GM19193 (cell line): ENCODE data around the gene ANKRD17.

Source experiments
- POLR2A ChIP-seq: IDR thresholded peaks from 4 replicates; pipeline ENCODE4 v1.6.1; 2011; ENCODE audit not compliant: insufficient read depth, insufficient read length; ENCODE audit errors: extremely low read depth

Gene ANKRD17

GRCh38 chr4:73170518-73171198, 87.9 kb downstream of the ANKRD17 start:
- no peak for TF ChIP-seq POLR2A

DNA sequence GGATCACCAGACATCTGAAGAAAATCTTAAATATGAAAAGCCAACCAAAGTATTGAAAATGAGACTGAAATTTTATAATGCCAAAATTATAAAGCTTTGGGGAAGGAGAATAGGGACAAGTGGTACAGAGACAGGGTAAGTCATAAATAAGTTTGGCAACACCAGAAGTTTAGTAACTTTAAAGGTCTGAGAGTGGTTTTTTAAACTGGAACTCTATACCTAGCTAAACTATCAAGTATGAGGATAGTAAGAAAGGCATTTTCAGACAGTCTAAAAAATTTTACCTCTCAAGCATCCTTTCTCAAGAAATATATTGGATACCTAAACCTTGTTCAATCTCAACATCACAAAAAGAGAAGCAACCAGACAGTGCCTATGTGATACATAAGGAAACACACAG, 92.4 kb downstream of the ANKRD17 start:
- TF ChIP-seq POLR2A = no peak

- TF ChIP-seq POLR2A = no peak
These were observed 96.9 kb downstream of the ANKRD17 start for GRCh38 chr4:73161527-73162185.

DNA sequence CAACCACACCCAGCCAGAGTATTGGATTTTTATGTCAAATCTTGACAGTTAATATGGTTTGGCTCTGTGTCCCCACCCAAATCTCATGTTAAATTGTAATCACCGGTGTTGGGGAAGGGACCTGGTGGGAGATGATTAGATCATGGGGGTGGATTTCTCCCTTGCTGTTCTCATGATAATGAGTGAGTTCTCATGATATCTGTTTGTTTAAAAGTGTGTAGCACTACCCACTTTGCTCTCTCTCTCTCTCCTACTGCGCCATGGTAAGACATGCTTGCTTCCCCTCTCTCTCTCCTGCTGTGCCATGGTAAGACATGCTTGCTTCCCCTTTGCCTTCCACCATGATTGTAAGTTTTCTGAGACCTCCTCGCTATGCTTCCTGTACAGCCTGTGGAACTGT, 102.2 kb downstream of the ANKRD17 start:
- no peak for TF ChIP-seq POLR2A

- no peak for TF ChIP-seq POLR2A
These were observed 105.7 kb downstream of the ANKRD17 start for GRCh38 chr4:73152893-73153292.

- no peak for TF ChIP-seq POLR2A
These were observed 115.5 kb downstream of the ANKRD17 start for GRCh38 chr4:73142995-73143547.

GRCh38 chr4:73139991-73140390, 118.6 kb downstream of the ANKRD17 start:
- no peak for TF ChIP-seq POLR2A

DNA sequence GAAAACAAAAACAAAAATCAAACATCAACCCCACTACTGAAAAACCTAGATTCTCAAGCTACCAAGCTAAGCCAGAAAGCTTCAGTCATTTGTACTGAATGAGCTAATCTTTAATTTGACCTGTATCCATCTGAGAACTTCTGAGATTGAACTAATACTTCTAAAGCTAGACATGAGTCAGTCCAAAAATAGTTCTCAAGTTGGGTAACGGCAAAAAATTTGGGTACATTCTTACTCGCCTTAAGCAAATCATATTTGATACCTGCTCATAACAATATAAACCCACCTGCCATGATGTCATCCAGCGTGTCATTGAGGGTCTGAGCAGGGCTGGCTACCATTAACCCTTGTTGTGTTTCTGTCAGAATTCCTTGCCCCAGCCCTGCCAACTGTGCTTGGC, 119.4 kb downstream of the ANKRD17 start:
- no peak for TF ChIP-seq POLR2A

GRCh38 chr4:73137121-73137520, 121.5 kb downstream of the ANKRD17 start:
- no peak for TF ChIP-seq POLR2A

- no peak for TF ChIP-seq POLR2A
These were observed 124.8 kb downstream of the ANKRD17 start for GRCh38 chr4:73133784-73134183.

- no peak for TF ChIP-seq POLR2A
These were observed 127.3 kb downstream of the ANKRD17 start for GRCh38 chr4:73131281-73131680.

DNA sequence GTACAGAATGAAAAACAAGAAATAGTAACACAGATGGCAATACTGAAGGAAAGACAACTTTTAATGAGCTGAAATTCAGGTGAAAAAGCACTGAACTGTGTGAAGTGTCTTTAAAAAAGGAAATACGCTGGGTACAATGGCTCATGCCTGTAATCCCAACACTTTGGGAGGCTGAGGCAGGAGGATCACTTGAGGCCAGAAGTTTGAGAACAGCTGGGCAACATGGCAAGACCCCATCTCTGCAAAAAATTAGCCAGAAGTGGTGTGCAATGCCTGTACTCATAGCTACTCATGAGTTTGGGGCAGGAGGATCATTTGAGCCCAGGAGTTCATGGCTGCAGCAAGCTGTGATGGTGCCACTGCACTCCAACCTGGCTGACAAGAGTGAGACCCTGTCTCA, 129.3 kb downstream of the ANKRD17 start:
- TF ChIP-seq POLR2A = no peak

- TF ChIP-seq POLR2A = no peak
These were observed 130.7 kb downstream of the ANKRD17 start for GRCh38 chr4:73127839-73128453.

- no peak for TF ChIP-seq POLR2A
These were observed 149.1 kb downstream of the ANKRD17 start for GRCh38 chr4:73109493-73109892.

DNA sequence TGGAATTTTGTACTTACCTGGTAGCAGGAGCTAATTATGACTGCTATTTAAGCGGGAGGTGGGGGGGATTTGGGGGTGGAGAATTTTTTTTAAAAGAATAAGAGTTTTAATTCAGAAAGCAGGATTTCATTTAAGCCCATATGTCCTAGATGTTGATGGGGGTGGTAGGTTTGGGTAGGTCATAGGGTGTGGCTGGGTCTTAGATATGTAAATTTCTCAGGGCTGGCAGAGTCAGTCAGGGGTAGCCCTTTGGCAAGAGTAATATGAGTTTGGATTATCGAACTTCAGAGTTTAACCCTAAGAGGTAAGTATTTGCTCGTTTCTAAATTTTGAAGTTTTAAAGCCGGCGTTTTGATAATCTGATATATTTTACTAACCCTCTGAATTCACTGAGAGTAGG, 153.9 kb downstream of the ANKRD17 start:
- TF ChIP-seq POLR2A = no peak
